HEK293T (cell line): Measurements from ENCODE around the gene NAA16.

Experiments used
- CTCF ChIA-PET: fragments of 350-600 bp; formaldehyde crosslinking; extraction: SDS; loops from one replicate; lab custom pipeline; 2021; ENCODE audit warnings: antibody characterized with exemption, inconsistent platforms; lab: Yijun Ruan, JAX
- POLR2A ChIA-PET: fragments of 350-600 bp; formaldehyde crosslinking; extraction: SDS; loops from one replicate; lab custom pipeline; 2020; ENCODE audit warnings: antibody characterized with exemption, inconsistent platforms; lab: Yijun Ruan, JAX
- DNase-seq: peaks from one replicate; pipeline ENCODE4 v3.0.0; 2012; ENCODE audit warnings: mixed read lengths; ENCODE audit errors: extremely low spot score
- ARNT ChIP-seq: fragments of 450-650 bp; IDR thresholded peaks from 2 replicates; pipeline ENCODE4 v1.6.1; 2017; ENCODE audit warnings: mild to moderate bottlenecking
- BHLHE40 ChIP-seq: fragments of 450-650 bp; IDR thresholded peaks from 2 replicates; pipeline ENCODE4 v1.6.1; 2016; ENCODE audit warnings: mild to moderate bottlenecking, moderate library complexity, borderline replicate concordance
- CTBP1 ChIP-seq: fragments of 450-650 bp; IDR thresholded peaks from 2 replicates; pipeline ENCODE4 v1.6.1; 2016; ENCODE audit warnings: borderline replicate concordance
- ELF4 ChIP-seq: fragments of 450-650 bp; IDR thresholded peaks from 2 replicates; pipeline ENCODE4 v1.6.1; 2017; ENCODE audit warnings: antibody characterized with exemption
- FOXA1 ChIP-seq: fragments of 450-650 bp; IDR thresholded peaks from 2 replicates; pipeline ENCODE4 v1.6.1; 2016; ENCODE audit warnings: mild to moderate bottlenecking
- FOXK2 ChIP-seq: fragments of 450-650 bp; IDR thresholded peaks from 2 replicates; pipeline ENCODE4 v1.6.1; 2016; ENCODE audit warnings: mild to moderate bottlenecking
- FOXM1 ChIP-seq: fragments of 450-650 bp; IDR thresholded peaks from 2 replicates; pipeline ENCODE4 v1.6.1; 2017; ENCODE audit warnings: mild to moderate bottlenecking, borderline replicate concordance
- HDGF ChIP-seq: fragments of 450-650 bp; IDR thresholded peaks from 2 replicates; pipeline ENCODE4 v1.6.1; 2017; ENCODE audit warnings: antibody characterized with exemption, borderline replicate concordance
- L3MBTL2 ChIP-seq: fragments of 450-650 bp; conservative IDR thresholded peaks from 2 replicates; pipeline ENCODE4 v1.6.1; 2016; ENCODE audit warnings: mild to moderate bottlenecking
- LEF1 ChIP-seq: fragments of 450-650 bp; IDR thresholded peaks from 2 replicates; pipeline ENCODE4 v1.6.1; 2017; ENCODE audit warnings: mild to moderate bottlenecking, borderline replicate concordance
- NFRKB ChIP-seq: fragments of 450-650 bp; IDR thresholded peaks from 2 replicates; pipeline ENCODE4 v1.6.1; 2016; ENCODE audit warnings: mild to moderate bottlenecking, moderate library complexity
- SP1 ChIP-seq: fragments of 450-650 bp; IDR thresholded peaks from 2 replicates; pipeline ENCODE4 v1.6.1; 2017
- SUZ12 ChIP-seq: fragments of 450-650 bp; IDR thresholded peaks from 2 replicates; pipeline ENCODE4 v1.6.1; 2016; ENCODE audit warnings: mild to moderate bottlenecking
- TARDBP ChIP-seq: fragments of 450-650 bp; IDR thresholded peaks from 2 replicates; pipeline ENCODE4 v1.6.1; 2016
- ZNF384 ChIP-seq: fragments of 450-650 bp; IDR thresholded peaks from 2 replicates; pipeline ENCODE4 v1.6.1; 2016
- TF ChIP-seq, protein P1 (sequence below): fragments of 450-650 bp; IDR thresholded peaks from 2 replicates; pipeline ENCODE4 v1.6.1; 2016

Gene NAA16

DNA sequence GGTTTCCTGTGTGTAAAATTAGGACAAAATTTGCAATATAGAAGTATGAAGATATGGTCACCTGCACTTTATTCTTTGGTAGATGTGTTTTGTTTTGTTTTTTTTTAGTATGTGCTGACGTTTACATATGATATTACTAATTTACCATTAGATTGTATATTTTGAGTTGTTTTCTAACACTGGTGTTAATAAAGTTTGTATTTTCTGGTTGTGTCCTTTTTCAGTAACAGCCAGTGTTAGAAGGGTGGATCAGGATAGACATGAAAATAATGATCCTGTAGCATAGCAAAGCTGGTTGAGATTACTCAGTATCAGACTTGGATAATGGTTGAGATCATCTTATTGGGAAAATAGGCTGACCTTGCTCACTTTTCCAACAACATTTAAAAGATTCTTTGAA, 6.2 kb downstream of the NAA16 start:
- no peak for DNase-seq
- POLR2A ChIA-PET = no interaction called here
- no peak for TF ChIP-seq CTBP1
- TF ChIP-seq L3MBTL2 = no peak
- no peak for TF ChIP-seq HDGF
- no peak for TF ChIP-seq FOXA1
- no peak for TF ChIP-seq LEF1
- no peak for TF ChIP-seq ELF4
- TF ChIP-seq FOXM1 = no peak
- TF ChIP-seq SUZ12 = no peak
- CTCF ChIA-PET = no interaction called here

DNA sequence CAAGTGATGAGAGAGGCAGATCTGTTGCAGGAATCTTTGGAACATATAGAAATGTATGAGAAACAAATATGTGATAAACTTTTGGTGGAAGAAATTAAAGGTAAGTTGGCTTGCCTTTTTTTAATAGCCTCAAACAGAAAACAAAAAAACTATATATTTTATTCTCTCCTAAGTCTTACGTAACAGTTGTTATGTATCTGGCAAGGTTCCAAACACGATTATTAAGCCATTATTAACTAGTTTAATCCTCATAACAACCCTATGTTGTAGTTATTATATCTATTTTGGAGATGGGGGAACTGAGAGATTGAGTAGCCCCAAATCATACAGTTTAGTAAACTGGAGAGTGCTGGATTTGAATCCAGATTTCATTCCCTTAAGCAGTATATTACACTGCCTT, 14.7 kb downstream of the NAA16 start:
- POLR2A ChIA-PET = no interaction called here
- TF ChIP-seq TARDBP (no peak), FOXK2 (no peak), BHLHE40 (no peak), CTBP1 (no peak), SP1 (no peak), ARNT (no peak), FOXM1 (no peak), SUZ12 (no peak), L3MBTL2 (no peak), HDGF (no peak), NFRKB (no peak), FOXA1 (no peak), ZNF384 (no peak), ELF4 (no peak), LEF1 (no peak)
- TF ChIP-seq, protein P1, sequence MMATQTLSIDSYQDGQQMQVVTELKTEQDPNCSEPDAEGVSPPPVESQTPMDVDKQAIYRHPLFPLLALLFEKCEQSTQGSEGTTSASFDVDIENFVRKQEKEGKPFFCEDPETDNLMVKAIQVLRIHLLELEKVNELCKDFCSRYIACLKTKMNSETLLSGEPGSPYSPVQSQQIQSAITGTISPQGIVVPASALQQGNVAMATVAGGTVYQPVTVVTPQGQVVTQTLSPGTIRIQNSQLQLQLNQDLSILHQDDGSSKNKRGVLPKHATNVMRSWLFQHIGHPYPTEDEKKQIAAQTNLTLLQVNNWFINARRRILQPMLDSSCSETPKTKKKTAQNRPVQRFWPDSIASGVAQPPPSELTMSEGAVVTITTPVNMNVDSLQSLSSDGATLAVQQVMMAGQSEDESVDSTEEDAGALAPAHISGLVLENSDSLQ = no peak
- DNase-seq = no peak
- CTCF ChIA-PET = no interaction called here

DNA sequence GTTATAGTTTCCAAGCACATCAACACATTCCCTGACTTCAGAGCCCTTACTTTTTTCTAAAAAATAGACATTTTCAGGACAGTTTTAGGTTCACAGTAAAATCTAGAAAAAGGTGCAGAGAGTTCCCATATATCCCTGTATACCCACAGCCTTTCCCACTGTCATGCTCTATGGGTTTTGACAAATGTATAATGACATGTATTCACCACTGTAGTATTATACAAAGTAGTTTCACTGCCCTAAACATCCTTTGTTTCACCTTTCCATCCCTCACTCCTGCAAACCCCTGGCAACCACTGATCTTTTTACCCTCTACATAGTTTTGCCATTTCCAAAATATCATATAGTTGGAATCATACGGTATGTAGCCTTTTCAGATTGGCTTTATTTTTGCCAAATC, 15.6 kb downstream of the NAA16 start:
- no peak for DNase-seq
- CTCF ChIA-PET = no interaction called here
- POLR2A ChIA-PET = no interaction called here
- TF ChIP-seq CTBP1 (no peak), FOXK2 (no peak), ELF4 (no peak), ARNT (no peak), L3MBTL2 (no peak), SUZ12 (no peak), SP1 (no peak), TARDBP (no peak), HDGF (no peak), LEF1 (no peak), FOXM1 (no peak), FOXA1 (no peak), ZNF384 (no peak), NFRKB (no peak)
- TF ChIP-seq, protein P1 = no peak

DNA sequence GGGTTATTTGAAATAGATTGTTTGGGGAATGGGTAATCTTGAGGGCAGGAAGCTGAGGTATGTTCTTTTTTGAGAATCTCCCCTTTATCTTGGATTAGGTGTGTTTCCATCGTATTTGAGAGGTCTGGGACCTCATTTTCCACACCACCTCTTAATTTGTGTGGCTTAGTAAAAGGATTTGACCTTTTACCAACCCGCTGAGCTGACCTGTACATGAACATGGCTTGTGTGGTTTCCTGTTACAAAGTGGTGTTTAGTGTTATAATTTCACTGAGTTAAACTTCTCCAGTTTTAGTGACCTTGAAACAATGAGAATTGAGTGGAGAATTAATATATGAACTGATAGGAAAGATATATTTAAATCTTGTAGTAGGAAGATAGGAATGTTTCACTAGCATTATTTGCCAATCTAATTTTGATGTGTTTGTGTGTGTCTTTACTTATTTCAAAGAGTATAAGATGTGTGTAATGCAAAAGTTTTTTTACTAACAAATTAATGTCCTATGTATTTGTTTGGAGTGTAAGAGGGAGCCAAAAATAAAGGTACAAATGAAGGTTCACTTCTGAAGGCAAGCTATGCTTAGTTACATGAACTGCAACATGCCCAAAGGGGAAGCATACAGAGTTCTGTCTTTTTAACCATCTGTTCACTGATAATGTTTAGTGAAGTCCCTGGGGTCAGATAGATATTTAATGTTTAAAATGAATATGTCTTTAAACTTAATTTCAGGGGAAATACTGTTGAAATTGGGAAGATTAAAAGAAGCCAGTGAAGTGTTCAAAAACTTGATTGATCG, 17.1 kb downstream of the NAA16 start:
- ChIA-PET POLR2A (no interaction called here), CTCF (no interaction called here)

DNA sequence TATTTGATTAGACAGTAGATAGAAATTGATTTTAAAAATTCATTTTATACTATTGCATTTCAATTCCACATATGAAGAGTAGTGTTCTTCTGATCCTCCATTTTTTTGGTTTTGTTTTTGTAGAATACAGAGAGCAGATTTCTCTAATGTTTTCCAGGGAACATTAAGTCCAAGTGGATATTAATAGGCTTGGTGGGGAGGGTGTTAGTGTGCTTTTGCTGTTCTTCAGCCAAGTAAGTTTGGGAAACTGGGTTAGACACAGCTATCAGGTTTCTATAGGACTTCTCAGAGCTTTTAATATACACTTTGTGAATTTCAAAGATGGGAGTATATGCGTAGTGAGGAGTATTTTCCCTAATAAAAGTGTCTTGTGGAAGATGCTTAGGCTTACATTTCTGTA, 21.8 kb downstream of the NAA16 start:
- TF ChIP-seq NFRKB = no peak
- TF ChIP-seq L3MBTL2 = no peak
- TF ChIP-seq ZNF384 = no peak
- no peak for TF ChIP-seq CTBP1
- TF ChIP-seq, protein P1 = no peak
- TF ChIP-seq FOXK2 = no peak
- TF ChIP-seq SUZ12 = no peak
- no peak for TF ChIP-seq FOXA1
- TF ChIP-seq SP1 = no peak
- no peak for TF ChIP-seq ELF4
- POLR2A ChIA-PET = no interaction called here
- no peak for DNase-seq
- CTCF ChIA-PET = no interaction called here

More for the DNA sequence above, 17.1 kb downstream of the NAA16 start:
- no peak for DNase-seq
- TF ChIP-seq ZNF384 (no peak), FOXK2 (no peak), ELF4 (no peak), CTBP1 (no peak), ARNT (no peak), BHLHE40 (no peak), LEF1 (no peak), NFRKB (no peak), L3MBTL2 (no peak), SP1 (no peak), HDGF (no peak)
- TF ChIP-seq, protein P1 = no peak

DNA sequence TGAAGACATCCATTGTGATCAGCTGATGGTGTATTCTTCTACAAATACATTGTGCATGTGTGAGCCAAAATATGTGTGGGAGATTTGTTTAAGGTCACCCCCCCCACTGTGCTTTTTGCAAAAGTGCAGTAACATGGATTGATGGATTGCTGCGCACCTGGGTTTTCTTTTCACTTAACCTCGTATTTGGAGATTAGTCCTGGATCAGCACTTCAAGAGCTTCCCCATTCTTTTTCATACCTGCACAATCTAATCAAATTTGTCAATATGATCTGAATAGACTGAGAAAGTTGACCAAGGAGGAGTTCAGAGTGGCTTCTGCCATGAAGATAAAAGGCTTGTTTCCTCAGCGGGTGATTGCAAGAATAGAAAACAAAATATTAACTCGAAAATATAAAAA, 23.7 kb downstream of the NAA16 start:
- POLR2A ChIA-PET = no interaction called here
- CTCF ChIA-PET = no interaction called here
- TF ChIP-seq ARNT (no peak), CTBP1 (no peak), HDGF (no peak), FOXA1 (no peak), ELF4 (no peak), L3MBTL2 (no peak), FOXK2 (no peak), BHLHE40 (no peak), LEF1 (no peak), SUZ12 (no peak), SP1 (no peak), FOXM1 (no peak), NFRKB (no peak), TARDBP (no peak), ZNF384 (no peak)
- TF ChIP-seq, protein P1 = no peak
- DNase-seq = no peak
